Measurements from ENCODE around the gene LSR.

- no peak for TF ChIP-seq CTCF (IDR thresholded peaks at IDR 0.05)
- no peak for TF ChIP-seq POLR2A (IDR thresholded peaks at IDR 0.05)
These were observed 48.7 kb downstream of the LSR start for GRCh38 chr19:35297515-35297848.
